GM19468 (cell line): ENCODE measurements around the gene SLC22A16.
"Not testable (repeated sequence)": the region's sequence is repeated elsewhere in the genome, so short reads cannot be mapped to it uniquely, and the experiment has no call there.

Source experiments
- ATAC-seq: cut with Tn5 transposase; IDR thresholded peaks from one replicate; pipeline ENCODE4 v1.9.1; 2021; ENCODE audit warnings: mild to moderate bottlenecking, moderate library complexity, moderate number of reproducible peaks; ENCODE audit not compliant: unreplicated experiment; ENCODE audit errors: extremely low read depth

SLC22A16 gene

DNA sequence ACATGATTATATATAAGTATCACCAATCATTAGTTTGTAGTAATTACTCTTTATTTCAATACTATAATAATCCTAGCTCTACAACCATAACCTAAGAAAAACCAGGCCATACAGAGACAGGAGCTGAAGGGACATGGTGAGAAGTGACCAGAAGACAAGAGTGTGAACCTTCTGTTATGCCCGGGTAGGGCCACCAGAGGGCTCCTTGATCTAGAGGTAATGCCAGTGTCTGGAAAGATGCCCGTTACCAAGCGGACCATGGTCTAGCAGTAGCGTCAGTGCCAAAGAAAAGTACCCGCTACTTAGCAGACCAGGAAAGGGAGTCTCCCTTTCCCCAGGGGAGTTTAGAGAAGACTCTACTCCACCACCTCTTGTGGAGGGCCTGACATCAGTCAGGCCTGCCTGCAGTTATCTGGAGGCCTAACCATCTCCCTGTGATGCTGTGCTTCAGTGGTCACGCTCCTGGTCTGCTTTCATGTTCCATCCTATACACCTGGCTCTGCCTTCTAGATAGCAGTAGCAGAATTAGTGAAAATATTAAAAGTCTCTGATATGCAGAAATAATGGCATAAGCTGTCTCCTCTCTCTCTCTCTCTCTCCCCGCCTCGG lies 18.7 kb downstream of the SLC22A16 start:
- ATAC-seq, result not testable (repeated sequence)

DNA sequence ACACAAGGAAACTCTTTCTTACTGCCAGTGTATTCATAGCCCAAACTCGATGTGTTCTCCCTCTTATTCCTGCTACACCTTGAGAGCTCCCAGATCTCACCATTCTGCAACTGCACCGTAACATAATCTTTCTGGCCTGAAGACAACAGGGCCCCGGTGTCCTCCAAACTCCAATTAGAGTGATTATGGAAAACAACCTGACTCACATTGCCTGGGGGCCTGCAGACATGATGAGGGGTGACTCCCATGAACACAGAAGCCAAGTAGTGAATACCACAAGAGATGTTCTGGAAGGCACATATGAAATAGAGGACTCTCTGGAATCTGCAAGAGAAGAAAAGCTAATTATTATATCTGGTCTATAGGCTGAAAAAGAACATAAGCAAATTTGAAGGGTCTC lies 19.7 kb downstream of the SLC22A16 start:
- no peak for ATAC-seq

DNA sequence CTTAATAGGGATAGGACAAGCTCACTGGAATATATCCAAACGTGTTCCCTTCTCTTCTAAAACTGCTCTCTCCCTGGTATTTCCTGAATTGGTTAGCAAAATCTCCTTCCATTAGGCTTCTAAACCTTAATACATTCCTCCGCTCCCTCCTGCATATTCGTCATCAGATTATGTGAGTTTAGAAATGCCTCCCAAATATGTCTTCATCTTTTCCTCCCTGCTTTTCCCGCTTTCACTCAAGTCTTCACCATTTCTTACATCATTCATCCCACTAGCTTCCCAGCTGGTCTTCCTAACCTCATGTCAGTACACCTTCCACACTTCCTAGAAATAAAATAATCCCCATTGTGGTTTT lies 26.9 kb downstream of the SLC22A16 start:
- ATAC-seq, result no peak

DNA sequence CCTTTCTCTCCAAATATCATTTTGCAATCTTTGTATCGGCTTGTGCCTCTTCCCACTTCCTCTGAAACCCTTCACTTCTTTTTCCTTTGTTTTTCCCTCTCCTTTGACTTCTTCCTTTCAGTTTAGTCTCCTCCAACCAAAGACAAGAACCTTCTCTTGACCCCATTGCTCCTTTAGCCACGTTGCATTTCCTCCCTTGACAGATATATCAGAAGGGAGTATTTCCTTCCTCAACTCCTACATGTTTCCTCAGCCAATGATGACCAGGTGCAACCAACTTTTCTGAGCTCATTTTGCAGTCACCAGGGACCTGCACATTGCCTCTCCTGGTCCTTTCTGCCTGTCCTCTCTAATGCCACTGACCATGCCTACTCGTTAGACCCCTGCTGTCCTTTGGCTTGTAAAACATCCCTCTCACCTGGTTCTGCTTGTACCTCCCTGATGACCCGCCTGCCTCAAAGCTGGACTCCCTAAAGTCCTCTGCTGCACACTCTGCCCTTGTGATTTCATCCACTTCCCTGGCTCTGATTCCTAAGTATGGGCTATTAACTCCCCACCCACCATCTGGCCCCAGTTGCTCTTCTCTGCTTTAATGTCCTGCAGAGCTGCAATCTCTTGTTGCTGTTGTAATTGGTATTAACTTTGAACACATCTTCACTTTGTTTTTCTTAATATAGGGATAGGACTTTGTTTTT lies 27.4 kb downstream of the SLC22A16 start:
- ATAC-seq, result no peak

DNA sequence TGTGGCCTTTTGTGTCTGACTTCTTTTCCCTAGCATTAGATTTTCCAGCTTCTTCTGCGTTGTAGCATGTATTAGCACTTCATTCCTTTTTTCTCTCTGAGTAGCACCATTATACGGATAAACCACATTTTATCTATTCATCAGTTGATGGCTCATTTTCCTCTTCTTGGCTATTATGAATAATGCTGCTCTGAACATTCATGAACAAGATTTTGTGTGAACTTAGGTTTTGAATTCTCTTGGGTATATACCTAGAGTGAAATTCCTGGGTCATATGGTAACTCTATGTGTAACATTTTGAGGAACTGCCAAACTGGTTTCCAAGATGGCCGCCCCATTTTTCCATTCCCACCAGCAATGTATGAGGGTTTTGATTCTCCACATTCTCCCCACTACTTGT lies 28.7 kb downstream of the SLC22A16 start:
- no peak for ATAC-seq

DNA sequence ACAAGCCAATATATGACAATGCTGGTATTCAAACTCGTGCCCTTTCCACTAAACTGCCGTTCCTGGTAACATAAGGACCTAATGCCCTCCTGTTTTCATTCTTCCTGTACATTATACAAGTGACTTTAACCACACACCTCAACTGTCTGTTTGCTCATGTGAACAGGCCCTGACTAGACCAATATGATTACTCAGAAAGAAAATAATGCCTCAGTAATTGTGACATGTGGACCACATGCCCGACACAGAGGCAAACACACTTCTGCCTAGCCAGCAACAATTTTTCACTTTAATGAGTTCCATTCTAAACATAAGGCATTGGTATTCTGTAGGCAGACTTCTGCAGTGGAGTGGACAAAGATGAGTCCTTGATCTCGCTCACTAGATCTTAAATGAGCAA lies 30.0 kb downstream of the SLC22A16 start:
- no peak for ATAC-seq

DNA sequence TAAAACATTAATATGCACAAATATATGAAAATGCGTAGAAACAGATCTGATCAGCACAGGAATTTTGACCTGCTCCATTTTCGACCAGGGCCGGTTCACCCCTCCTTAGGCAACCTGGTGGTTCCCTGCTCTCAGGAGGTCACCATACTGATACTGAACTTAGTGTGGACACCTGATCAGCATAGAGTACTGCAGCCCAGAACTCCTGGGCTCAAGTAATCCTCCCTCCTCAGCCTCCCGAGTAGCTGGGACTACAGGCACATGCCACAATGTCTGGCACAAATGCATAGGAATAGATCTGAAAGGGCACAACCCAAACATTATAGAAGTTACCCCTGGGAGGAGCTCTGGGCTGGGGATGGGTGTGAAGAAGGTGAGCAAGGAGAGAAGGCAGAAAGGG lies 36.4 kb downstream of the SLC22A16 start:
- ATAC-seq, result no peak

DNA sequence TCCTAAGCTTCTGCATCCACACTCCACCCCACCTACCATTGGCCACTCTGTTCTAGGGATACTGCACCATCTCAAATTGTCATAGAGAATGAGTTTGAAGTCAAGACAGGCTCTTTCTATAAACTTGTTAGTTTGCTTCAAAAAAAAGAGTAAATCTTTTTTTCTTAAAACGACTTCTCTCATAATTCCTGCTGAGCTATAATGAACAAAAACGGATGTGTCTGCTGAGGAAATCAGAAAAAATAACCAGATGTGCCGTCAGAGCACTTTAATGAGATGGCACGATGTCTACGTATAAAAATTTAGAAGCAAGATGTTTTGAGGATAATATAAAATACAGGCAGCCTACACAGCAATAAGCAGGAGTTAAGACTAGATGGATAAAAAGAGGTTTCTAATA lies 37.1 kb downstream of the SLC22A16 start:
- ATAC-seq, result no peak

DNA sequence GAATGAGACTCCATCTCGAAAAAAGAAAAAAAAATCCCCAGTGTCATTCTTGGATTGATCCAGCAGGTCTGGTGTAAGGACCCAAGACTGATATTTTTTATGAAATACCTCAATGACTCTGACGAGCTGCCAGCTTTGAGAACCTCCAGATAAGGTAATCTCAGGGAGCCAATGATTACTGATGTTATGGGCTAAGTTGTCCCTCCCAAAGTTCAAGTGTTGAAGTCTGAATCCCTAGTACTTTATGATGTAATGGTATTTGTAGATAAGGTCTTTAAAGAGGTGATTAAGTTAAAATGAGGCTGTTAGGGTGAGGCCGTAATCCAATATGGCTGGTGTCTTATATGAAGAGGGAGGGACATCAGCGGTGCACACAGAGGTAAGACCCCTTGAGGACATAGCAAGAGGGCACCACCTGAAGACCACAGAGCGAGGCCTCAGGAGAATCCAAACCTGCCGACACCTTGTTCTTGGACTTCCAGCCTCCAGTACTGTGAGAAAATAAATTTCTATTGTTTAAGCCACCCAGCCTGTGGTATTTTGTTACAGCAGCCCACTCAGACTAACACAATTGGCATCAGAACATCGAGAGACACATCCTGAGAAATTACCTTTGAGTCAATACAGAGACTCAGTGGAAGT lies 41.3 kb downstream of the SLC22A16 start:
- ATAC-seq, result no peak

DNA sequence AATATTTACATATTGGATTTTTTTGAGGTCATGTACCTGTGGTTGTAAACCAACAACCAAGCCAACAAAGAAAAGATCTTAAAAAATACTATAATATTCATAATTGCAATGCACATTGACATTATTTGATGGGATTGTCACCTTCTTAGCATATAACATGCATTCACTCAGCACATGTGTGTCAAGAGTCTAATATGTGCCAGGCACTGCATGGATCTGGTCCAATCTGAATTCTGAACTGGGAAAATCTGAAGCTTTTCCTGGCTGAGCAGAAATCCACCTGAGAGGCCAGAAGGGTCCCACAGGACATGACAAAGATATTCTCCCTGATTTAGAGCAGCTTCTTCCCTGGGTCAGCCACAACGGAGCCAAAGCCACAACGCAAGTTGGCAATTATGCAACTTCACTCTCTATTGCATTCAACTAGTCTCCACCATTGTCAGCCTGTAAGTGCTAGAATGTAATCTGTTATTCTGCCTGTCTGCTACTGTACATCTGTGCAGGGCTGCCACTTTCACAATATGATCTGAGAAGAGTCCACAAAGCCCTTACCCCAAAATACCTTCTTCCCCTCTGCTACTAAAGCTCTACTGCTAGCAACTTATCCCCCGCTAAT lies 44.0 kb downstream of the SLC22A16 start:
- no peak for ATAC-seq

DNA sequence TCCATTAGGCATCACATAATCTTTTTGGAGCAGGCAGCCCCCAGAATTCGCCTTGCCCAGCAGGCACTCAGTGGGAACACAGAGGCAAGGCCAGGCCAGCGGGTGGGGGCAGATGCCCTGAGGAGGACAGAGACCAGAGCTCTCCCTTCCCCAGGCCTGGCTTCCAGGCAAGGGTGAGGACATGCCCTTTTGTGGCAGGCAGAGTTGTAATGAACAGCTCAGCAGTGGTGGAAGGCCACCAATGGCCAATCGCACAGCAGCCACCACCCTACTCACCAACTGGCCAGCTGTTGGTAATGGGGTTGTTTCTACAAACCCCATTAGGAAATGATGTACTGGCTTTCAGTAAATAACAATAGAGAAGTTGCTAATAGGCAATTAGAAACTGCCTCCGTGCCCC lies 45.7 kb downstream of the SLC22A16 start:
- ATAC-seq, result no peak

DNA sequence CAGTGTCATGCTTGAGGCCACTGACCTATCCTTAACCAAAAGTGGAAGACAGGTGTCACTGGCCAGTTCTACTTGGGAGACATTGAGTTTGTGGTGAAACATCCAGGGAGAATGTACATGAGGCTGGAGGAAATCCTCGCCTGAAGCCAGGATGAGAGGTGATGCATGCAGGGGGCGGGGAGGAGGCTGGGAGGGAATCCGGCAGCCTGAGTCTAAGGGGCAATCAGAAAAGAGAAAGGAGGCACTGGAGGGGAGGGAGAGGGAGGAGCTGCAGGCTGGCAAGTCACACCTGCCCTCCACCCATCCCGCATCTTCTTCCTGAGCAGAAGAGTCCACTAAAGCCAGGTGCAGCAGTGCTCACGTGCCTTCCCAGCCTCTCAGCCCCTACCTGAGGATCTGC lies 46.2 kb downstream of the SLC22A16 start:
- ATAC-seq, result no peak

DNA sequence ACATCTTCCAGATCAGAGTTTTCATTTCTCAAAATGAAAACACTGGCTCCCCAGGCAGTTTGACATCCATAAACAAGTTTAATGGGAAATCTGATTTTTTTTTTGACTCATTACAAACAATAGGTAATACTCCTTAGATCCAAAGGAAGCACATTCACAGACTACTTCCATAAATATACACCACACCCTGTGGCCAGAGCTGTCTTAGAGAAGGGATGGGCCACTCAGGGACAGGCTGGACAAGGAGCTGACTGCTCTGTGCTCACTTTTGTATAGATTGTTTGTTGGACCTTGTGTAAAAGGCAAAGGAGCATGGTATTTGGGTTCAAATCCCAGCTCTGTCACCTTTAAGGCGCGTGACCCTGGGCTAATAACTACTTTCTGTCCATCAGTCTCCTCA lies 48.3 kb downstream of the SLC22A16 start:
- no peak for ATAC-seq

DNA sequence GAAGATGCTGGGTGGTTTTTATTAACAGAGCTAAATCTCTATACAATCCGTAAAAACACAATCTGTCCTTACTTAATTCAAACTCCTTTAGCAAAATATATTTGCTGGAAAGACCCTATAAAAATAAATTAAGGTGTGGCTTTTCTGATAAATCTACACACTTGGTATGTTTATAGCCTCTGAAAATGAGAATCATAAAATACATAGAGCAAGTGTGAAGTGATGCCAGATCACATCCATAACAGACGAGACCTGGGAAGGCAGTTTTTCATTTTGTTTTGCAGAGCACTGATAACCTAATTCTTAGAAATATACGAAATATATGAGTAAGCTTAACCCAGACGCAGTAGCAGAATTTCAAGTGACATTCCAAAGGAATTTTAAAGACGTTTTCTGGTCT lies 50.6 kb downstream of the SLC22A16 start:
- ATAC-seq, result no peak

DNA sequence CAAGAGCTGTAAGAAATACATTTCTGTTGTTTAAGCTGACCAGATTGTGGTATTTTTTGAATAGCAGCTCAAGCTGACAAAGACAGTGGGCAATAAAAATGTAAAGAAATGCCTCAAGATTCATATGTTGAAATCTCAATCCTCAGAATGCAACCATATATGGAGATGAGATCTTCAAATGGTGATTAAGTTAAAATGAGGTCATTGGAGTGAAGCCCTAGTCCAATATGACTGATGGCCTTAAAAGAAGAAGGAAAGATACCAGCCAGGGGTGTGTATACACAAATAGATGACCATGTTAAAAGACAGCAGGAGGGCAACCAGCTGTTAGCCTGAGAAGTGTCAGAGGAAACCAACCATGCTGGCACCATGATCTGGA lies 54.0 kb downstream of the SLC22A16 start:
- no peak for ATAC-seq

DNA sequence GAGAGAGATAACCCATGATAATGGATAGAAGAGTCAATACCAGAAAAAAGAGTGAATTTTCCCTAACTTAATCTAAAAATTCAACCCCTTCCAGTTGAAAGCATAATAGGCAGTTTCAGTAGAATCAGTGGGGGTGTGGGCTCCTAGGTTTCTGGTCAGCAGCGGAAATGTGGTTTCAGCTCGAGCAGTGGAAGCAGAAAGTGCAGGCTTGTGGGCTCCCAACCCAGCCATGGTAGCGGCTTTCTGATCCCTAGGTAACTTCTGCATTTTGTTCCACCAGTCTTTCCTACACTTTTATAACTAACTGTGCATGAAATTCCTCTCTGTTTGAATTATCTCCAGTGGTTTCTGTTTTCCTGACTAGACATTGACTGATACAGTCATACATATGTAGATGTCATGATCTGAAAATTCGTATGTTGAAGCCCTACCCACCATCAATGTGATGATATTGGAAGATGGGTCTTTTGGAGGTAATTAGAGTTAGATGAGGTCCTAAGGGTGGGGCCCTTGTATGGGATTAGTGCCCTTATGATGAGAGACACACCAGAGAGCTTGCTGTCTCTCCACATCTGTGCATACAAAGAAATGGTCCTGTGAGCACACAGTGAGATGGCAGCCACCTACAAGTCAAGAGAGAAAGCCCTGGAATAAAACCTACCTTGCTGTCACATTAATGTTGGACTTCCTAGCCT lies 54.5 kb downstream of the SLC22A16 start:
- no peak for ATAC-seq

DNA sequence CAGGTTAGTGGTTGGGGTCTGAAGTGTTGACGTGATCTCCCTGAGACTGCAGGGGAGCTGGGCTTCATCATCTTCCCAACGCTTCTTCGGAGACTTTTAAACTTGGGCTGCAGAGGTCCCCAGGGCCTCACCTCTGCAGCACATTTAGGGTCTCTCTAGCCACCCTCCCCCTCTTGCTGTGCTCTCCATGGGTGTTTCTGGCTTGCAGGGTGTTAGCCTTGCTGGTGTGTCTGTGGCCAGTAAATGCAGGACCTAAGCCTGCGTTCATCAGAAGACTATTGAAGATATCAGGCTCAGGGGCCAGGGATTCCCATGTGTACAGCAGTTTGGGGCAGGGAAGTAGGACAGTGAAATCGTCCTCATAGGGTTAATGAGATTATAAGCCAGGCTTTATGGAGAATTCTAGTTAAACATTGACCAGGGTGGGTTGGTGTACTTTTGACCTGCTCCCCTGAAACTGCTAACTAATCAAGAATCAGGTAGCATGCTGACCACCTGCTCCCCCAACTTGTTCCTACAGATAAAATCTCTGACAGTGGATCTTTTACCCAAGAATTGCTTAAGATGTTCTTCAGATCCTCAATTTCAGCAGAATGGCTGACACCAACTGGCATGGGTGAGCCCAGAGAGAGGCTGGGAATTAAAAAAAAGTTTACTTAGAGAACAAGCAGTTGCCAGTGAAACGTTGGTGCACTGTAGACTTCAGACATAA lies 57.2 kb downstream of the SLC22A16 start:
- ATAC-seq, result no peak

DNA sequence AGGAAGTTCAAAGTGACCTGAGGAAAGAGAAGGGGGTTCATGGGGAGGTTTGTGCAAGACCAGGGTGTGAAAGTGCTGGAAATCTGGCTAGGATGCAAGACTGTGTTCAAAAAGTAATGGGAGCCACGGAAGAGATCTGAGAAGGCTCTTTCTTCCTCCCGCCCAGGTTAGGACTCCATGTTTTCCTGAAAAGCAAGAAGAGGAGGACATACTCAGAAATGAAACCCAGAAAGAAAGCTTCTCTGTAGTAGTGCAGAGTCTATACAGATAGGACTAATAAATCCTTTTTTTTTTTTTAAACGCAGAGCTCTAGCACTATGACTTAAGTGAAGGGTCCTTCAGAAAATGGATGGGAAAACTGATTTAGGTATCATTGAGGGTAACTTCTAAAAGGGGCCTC lies 57.8 kb downstream of the SLC22A16 start:
- no peak for ATAC-seq

DNA sequence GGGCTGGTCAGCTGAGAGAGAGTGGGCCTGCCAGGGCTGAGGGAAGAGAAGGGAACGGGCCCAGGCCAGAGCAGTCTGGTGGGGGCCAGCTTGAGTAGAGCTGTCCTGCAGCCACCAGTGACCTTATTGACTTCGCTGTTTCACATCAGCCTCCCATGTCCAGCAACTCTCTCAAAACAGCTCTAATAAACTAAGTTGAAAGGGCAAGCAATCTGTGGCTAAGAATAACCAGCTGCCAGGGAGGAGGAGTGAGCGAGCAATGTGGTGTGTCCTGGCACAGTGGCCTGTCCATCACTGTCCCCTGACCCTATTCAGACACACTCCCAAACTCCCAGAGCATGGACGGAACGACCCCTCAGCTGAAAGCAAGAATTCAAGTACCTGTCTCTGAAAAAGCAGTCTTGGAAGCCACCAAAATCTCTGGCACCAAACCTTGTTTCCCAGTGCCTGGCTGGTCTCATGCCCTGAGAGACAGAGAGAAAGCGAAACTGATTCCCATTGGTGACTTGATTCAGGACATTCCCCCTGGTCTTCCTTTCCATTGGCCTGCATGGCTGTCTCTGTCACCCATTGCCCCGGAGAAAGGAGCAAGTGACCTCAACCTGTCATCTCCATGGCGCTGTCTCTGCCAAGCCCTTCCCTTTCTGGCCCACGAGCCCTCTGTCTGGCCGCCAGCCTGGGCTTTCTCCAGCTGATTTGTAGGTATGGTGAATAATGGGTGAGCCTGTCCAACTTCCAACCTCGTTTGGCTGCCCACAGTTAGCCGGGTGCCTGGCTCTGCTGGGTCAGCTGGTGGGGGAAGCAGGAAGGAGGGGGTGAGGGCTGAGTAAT lies 61.1 kb downstream of the SLC22A16 start, which contains the start of gene DDO:
Gene DDO (minus strand): TSS at position 490 of the 831 bp plus-strand sequence. CDS start 2,113 bp downstream, outside the sequence.
- ATAC-seq, result no peak
